ENCODE measurements around the gene PRSS57. TPM values are rescaled to one million over a fixed set of nuclear protein-coding genes. Genes with fewer than 3 reads are reported as not detected.

The PRSS57 gene
- total and polyA plus RNA-seq, 2 of the 13 experiments (the other 11 are each of a cell fraction or from before 2014, with no cell fraction given), result 0.12 TPM; not detected in 1

- TF ChIP-seq JUN (CRISPR knock-in tag; IDR thresholded peaks at IDR 0.05) (0 out of 2 replicates have a peak, but pooled peaks have one; percentile 51), ZNF564 (CRISPR knock-in tag; IDR thresholded peaks at IDR 0.05) (no peak), ZFX (CRISPR knock-in tag; IDR thresholded peaks at IDR 0.05; ENCODE audit: low read depth) (0 out of 2 replicates have a peak, but pooled peaks have one; percentile 26), ZSCAN22 (CRISPR knock-in tag; IDR thresholded peaks at IDR 0.05) (peak; percentile 96), RNF2 (conservative IDR thresholded peaks at IDR 0.05; ENCODE audit: low read depth) (no peak), HNRNPLL (IDR thresholded peaks at IDR 0.05; ENCODE audit: low read depth, low read length, poor library complexity, severe bottlenecking) (peak; percentile 19), ZNF143 (CRISPR knock-in tag; IDR thresholded peaks at IDR 0.05) (no peak), ZMAT5 (CRISPR knock-in tag; IDR thresholded peaks at IDR 0.05; ENCODE audit: borderline replicate concordance, low read depth) (no peak), ZNF629 (CRISPR knock-in tag; conservative IDR thresholded peaks at IDR 0.05) (no peak), ZNF326 (CRISPR knock-in tag; IDR thresholded peaks at IDR 0.05; ENCODE audit: borderline replicate concordance) (peak; percentile 87), ZNF687 (CRISPR knock-in tag; IDR thresholded peaks at IDR 0.05) (peak; percentile 8; the same call in 1 of the 2 replicates), FOXK2 (IDR thresholded peaks at IDR 0.05) (no peak), SKI (IDR thresholded peaks at IDR 0.05; ENCODE audit: partially characterized antibody) (peak; percentile 56), HMGXB3 (CRISPR knock-in tag; IDR thresholded peaks at IDR 0.05; ENCODE audit: borderline replicate concordance) (no peak)
These were observed 18.1 kb downstream of the PRSS57 start (continued) for GRCh38 chr19:677201-677600.

All from HepG2 (cell line).